Calu3 (cell line): ENCODE measurements around the gene DSCAML1. TPM values are rescaled to one million over a fixed set of nuclear protein-coding genes. Genes with fewer than 3 reads are reported as not detected.

Source experiments
- BruUV-seq: library from RNA; stranded (reverse); fragments of 400-500 nt; replicated peaks from 2 replicates; lab custom pipeline; 2021; lab: Mats Ljungman, UMichigan
- CTCF ChIA-PET: fragments of 300-600 bp; sonication (Branson Sonifier 250); formaldehyde crosslinking; loops from one replicate; lab custom pipeline; 2022; ENCODE audit warnings: antibody characterized with exemption; lab: Charles Lee
- DNase-seq: peaks from one replicate; pipeline ENCODE4 v3.0.0; 2022
- H3K27ac Mint-ChIP-seq: one replicate; pipeline ENCODE4 v1.8.0; 2022; ENCODE audit warnings: mixed read lengths; ENCODE audit not compliant: unreplicated experiment
- H3K27me3 Mint-ChIP-seq: one replicate; pipeline ENCODE4 v1.8.0; 2022; ENCODE audit warnings: mixed read lengths; ENCODE audit not compliant: unreplicated experiment
- H3K36me3 Mint-ChIP-seq: one replicate; pipeline ENCODE4 v1.8.0; 2022; ENCODE audit warnings: mild to moderate bottlenecking, moderate library complexity, mixed read lengths; ENCODE audit not compliant: insufficient read depth, unreplicated experiment
- H3K4me1 Mint-ChIP-seq: one replicate; pipeline ENCODE4 v1.8.0; 2022; ENCODE audit warnings: mild to moderate bottlenecking, low read depth, mixed read lengths; ENCODE audit not compliant: unreplicated experiment
- H3K4me3 Mint-ChIP-seq: one replicate; pipeline ENCODE4 v1.8.0; 2022; ENCODE audit warnings: mild to moderate bottlenecking, low read depth, moderate library complexity, mixed read lengths; ENCODE audit not compliant: unreplicated experiment
- H3K9me3 Mint-ChIP-seq: one replicate; pipeline ENCODE4 v1.8.0; 2022; ENCODE audit warnings: low read depth, mixed read lengths; ENCODE audit not compliant: unreplicated experiment
- intact Hi-C: fragments of 100-400 bp; cut with micrococcal nuclease; formaldehyde crosslinking; loops from one replicate; pipeline ENCODE4 v1.10.0; 2022; ENCODE audit not compliant: unreplicated experiment
- total RNA-seq: library from RNA; stranded (reverse); gene quantifications from 2 replicates; pipeline ENCODE4 v1.2.3, GENCODE V29; 2022
- TF ChIP-seq, protein P1 (sequence below): fragments of 200-600 bp; IDR thresholded peaks from one replicate; pipeline ENCODE4 v1.8.0; 2022; ENCODE audit warnings: antibody characterized with exemption; ENCODE audit not compliant: unreplicated experiment

The DSCAML1 gene
- total RNA-seq, 1 experiment from 2014 or later: 0.07 TPM

DNA sequence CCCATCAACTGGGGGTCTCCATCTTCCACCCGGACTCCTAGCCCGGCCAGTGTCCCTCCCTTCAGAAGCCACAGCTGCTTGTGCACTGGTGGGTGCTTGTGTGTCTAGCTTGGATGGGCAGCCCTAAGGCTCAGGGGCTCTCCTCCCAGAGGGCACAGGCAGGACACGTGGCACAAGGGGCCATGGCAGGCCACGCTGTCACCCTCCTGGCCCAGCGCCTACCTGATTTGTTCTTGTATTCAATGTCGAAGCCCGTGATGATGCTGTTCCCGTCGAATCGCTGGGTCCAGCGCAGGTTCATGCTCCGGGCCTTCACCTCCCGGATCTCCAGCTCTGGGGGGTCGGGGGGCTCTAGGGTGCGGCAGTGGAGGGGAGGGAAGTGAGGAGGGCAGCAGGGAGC, 316.8 kb downstream of the DSCAML1 start:
- Mint-ChIP-seq H3K4me3 (no peak overlapping the region), H3K27ac (no peak overlapping the region), H3K9me3 (no peaks in the 10 kb centered on the region), H3K36me3 (peaks cover 3% of the 10 kb centered on the region), H3K4me1 (no peaks in the 10 kb centered on the region), H3K27me3 (peaks cover 81% of the 10 kb centered on the region)
- CTCF ChIA-PET: no interaction called here
- TF ChIP-seq, protein P1, sequence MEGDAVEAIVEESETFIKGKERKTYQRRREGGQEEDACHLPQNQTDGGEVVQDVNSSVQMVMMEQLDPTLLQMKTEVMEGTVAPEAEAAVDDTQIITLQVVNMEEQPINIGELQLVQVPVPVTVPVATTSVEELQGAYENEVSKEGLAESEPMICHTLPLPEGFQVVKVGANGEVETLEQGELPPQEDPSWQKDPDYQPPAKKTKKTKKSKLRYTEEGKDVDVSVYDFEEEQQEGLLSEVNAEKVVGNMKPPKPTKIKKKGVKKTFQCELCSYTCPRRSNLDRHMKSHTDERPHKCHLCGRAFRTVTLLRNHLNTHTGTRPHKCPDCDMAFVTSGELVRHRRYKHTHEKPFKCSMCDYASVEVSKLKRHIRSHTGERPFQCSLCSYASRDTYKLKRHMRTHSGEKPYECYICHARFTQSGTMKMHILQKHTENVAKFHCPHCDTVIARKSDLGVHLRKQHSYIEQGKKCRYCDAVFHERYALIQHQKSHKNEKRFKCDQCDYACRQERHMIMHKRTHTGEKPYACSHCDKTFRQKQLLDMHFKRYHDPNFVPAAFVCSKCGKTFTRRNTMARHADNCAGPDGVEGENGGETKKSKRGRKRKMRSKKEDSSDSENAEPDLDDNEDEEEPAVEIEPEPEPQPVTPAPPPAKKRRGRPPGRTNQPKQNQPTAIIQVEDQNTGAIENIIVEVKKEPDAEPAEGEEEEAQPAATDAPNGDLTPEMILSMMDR: no peak
- DNase-seq: no peak
- intact Hi-C loops: no loop called here
- BruUV-seq: no TSS peak

DNA sequence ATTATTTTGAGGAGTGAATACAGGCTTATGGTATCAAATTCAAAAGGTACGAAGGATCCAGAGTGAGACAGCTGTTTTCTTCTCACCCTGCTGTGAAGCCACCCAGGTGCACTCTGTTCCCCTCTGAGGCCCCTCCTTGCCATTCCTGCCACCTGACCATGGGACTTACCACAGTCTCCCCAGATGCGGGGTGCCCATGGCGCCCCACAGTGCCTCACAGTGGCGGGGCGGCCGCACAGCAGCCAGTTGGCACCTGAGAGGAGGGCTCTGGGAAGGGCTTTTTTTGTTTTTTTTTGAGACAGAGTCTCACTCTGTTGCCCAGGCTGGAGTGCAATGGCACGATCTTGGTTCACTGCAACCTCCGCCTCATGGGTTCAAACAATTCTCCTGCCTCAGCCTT, 317.6 kb downstream of the DSCAML1 start:
- Mint-ChIP-seq H3K9me3 (no peaks in the 10 kb centered on the region), H3K27me3 (peaks cover 81% of the 10 kb centered on the region), H3K4me1 (no peaks in the 10 kb centered on the region), H3K4me3 (no peak overlapping the region), H3K27ac (no peak overlapping the region), H3K36me3 (peaks cover 6% of the 10 kb centered on the region)
- CTCF ChIA-PET: no interaction called here
- DNase-seq: no peak
- intact Hi-C loops: no loop called here
- no TSS peak for BruUV-seq
- TF ChIP-seq, protein P1: no peak

DNA sequence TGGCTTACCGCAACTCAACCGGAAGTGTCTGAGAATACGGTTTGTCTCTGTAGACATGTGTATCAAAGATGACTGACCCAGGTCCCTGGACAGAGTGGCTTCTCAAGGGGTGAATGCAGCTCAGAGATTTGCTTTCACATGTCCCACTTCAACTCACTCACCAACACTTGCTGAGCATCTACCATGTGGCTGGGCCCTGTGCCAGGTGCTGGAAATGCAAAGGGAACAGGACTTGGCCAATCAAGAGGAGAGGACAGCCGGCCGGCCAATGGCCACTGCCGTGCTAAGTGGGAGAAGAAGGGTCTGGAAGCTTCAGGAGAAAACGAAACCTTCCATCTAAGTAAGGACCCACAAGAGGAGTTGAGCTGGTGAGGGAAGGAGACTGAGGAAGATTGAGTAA, 318.1 kb downstream of the DSCAML1 start:
- CTCF ChIA-PET: no interaction called here
- intact Hi-C loops: no loop called here
- TF ChIP-seq, protein P1: no peak
- no peak overlapping the region for H3K27ac Mint-ChIP-seq
- no peaks in the 10 kb centered on the region for H3K4me1 Mint-ChIP-seq
- peaks cover 81% of the 10 kb centered on the region for H3K27me3 Mint-ChIP-seq
- peaks cover 6% of the 10 kb centered on the region for H3K36me3 Mint-ChIP-seq
- no TSS peak for BruUV-seq
- no peak overlapping the region for H3K4me3 Mint-ChIP-seq
- DNase-seq: no peak
- no peaks in the 10 kb centered on the region for H3K9me3 Mint-ChIP-seq

DNA sequence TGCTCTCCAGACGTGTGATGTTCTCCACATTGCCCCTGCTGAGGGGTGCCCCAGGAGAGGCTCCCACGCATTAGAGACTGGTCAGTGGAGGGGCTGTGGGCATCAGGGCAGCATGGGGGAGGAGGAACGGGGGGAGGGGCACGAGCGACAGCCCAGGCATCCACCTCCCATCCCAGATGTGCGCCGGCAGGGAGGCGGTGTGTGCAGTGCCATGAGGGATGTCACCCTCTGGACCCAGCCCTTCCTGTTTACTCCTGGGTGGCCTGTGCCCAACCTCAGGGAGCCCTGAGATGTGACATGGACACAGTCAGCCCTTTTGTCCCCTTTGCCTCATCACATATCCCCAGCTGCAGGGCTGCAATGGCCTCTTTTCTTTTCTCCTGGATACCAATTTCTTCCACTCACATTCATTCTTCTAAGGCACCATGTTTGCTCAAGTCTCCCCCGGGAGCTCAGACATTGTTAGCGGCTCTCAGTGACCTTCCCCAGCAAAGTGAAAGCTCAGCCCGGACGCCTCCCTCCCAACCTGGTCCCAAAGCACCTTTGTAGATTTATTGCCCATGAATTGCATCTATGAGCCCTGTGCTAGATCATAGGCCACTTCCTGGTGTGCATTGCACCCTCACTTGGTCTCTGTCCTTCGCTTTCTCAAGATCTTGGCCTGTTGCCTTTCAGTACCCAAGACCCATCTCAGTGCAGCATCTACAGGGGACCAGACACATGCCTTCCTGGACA, 318.7 kb downstream of the DSCAML1 start:
- intact Hi-C loops: no loop called here
- DNase-seq: no peak
- CTCF ChIA-PET: no interaction called here
- Mint-ChIP-seq H3K27ac (no peak overlapping the region), H3K36me3 (peaks cover 6% of the 10 kb centered on the region), H3K27me3 (peaks cover 80% of the 10 kb centered on the region), H3K9me3 (no peaks in the 10 kb centered on the region), H3K4me1 (no peaks in the 10 kb centered on the region), H3K4me3 (no peak overlapping the region)
- no TSS peak for BruUV-seq
- TF ChIP-seq, protein P1: no peak
